Glutamatergic neuron (in vitro differentiated cells): ENCODE results near the gene AP1S3. TPM values are rescaled to one million over a fixed set of nuclear protein-coding genes. Genes with fewer than 3 reads are reported as not detected.

ENCODE experiments used
- DNase-seq: peaks from one replicate; pipeline ENCODE4 v3.0.0; 2022
- H3K27ac Mint-ChIP-seq: one replicate; pipeline ENCODE4 v1.8.0; 2020; ENCODE audit warnings: mild to moderate bottlenecking, mixed read lengths, inconsistent platforms; ENCODE audit not compliant: unreplicated experiment
- H3K27me3 Mint-ChIP-seq: one replicate; pipeline ENCODE4 v1.8.0; 2020; ENCODE audit warnings: mild to moderate bottlenecking, moderate library complexity, mixed read lengths, inconsistent platforms; ENCODE audit not compliant: unreplicated experiment
- H3K36me3 Mint-ChIP-seq: one replicate; pipeline ENCODE4 v1.8.0; 2020; ENCODE audit warnings: mild to moderate bottlenecking, mixed read lengths, inconsistent platforms; ENCODE audit not compliant: unreplicated experiment
- H3K4me1 Mint-ChIP-seq: one replicate; pipeline ENCODE4 v1.8.0; 2020; ENCODE audit warnings: mild to moderate bottlenecking, low read depth, mixed read lengths, inconsistent platforms; ENCODE audit not compliant: unreplicated experiment
- H3K4me3 Mint-ChIP-seq: one replicate; pipeline ENCODE4 v1.8.0; 2020; ENCODE audit warnings: mild to moderate bottlenecking, mixed read lengths, inconsistent platforms; ENCODE audit not compliant: unreplicated experiment
- H3K9me3 Mint-ChIP-seq: one replicate; pipeline ENCODE4 v1.8.0; 2020; ENCODE audit warnings: mild to moderate bottlenecking, moderate library complexity, mixed read lengths, inconsistent platforms; ENCODE audit not compliant: unreplicated experiment
- CTCF ChIP-seq: fragments of 200-600 bp; sonication (generic); IDR thresholded peaks from one replicate; pipeline ENCODE4 v1.5.0; 2021; ENCODE audit not compliant: partially characterized antibody, unreplicated experiment
- total RNA-seq: library from RNA; stranded (reverse); fragmentation: NEBNext Ultra II Directional; extraction: Animal tissue kit (Norgen Biotek cat#: 25700); gene quantifications from one replicate; pipeline ENCODE4 v1.2.1, GENCODE V29; 2021; ENCODE audit not compliant: unreplicated experiment

The AP1S3 gene
- total RNA-seq, 1 donor from 2014 or later, result 3.1 TPM

GRCh38 chr2:223868005-223868404 lies 30.6 kb upstream of the AP1S3 start:
- peaks cover 5% of the 10 kb centered on the region for H3K27me3 Mint-ChIP-seq

GRCh38 chr2:223865907-223866508 lies 28.6 kb upstream of the AP1S3 start:
- H3K27me3 Mint-ChIP-seq, result peaks cover 5% of the 10 kb centered on the region
- no peak overlapping the region for H3K27ac Mint-ChIP-seq
- no peak overlapping the region for H3K4me3 Mint-ChIP-seq
- no peaks in the 10 kb centered on the region for H3K36me3 Mint-ChIP-seq
- peaks cover 8% of the 10 kb centered on the region for H3K9me3 Mint-ChIP-seq
- DNase-seq, result no peak
- H3K4me1 Mint-ChIP-seq, result peaks cover 5% of the 10 kb centered on the region
- no peak for TF ChIP-seq CTCF

More at GRCh38 chr2:223868005-223868404, 30.6 kb upstream of the AP1S3 start:
- H3K4me1 Mint-ChIP-seq, result peaks cover 8% of the 10 kb centered on the region
- H3K4me3 Mint-ChIP-seq, result no peak overlapping the region
- no peaks in the 10 kb centered on the region for H3K36me3 Mint-ChIP-seq
- peak overlapping the region; percentile 95 for H3K27ac Mint-ChIP-seq
- TF ChIP-seq CTCF, result no peak
- DNase-seq, result peak; percentile 75
- peaks cover 8% of the 10 kb centered on the region for H3K9me3 Mint-ChIP-seq

- Mint-ChIP-seq H3K36me3 (no peaks in the 10 kb centered on the region), H3K4me1 (peaks cover 5% of the 10 kb centered on the region), H3K27me3 (peaks cover 5% of the 10 kb centered on the region), H3K4me3 (no peak overlapping the region), H3K27ac (no peak overlapping the region), H3K9me3 (peaks cover 8% of the 10 kb centered on the region)
- no peak for DNase-seq
- TF ChIP-seq CTCF, result no peak
Measured at GRCh38 chr2:223865124-223865523, 27.7 kb upstream of the AP1S3 start.

GRCh38 chr2:223863491-223863890 lies 26.1 kb upstream of the AP1S3 start:
- Mint-ChIP-seq H3K27ac (no peak overlapping the region), H3K36me3 (no peaks in the 10 kb centered on the region), H3K4me3 (no peak overlapping the region), H3K9me3 (peaks cover 3% of the 10 kb centered on the region), H3K4me1 (peaks cover 4% of the 10 kb centered on the region), H3K27me3 (peaks cover 5% of the 10 kb centered on the region)
- no peak for TF ChIP-seq CTCF
- DNase-seq, result no peak

GRCh38 chr2:223860809-223861738 lies 23.7 kb upstream of the AP1S3 start:
- Mint-ChIP-seq H3K36me3 (no peaks in the 10 kb centered on the region), H3K4me1 (peaks cover 2% of the 10 kb centered on the region), H3K4me3 (no peak overlapping the region), H3K9me3 (no peaks in the 10 kb centered on the region), H3K27ac (no peak overlapping the region), H3K27me3 (no peaks in the 10 kb centered on the region)
- no peak for TF ChIP-seq CTCF
- DNase-seq, result no peak
